ENCODE results near the gene POU2F2. TPM values are rescaled to one million over a fixed set of nuclear protein-coding genes. Genes with fewer than 3 reads are reported as not detected.

Gene POU2F2
- total RNA-seq, 2 donors from 2014 or later: 1.8 to 2.6 TPM

DNA sequence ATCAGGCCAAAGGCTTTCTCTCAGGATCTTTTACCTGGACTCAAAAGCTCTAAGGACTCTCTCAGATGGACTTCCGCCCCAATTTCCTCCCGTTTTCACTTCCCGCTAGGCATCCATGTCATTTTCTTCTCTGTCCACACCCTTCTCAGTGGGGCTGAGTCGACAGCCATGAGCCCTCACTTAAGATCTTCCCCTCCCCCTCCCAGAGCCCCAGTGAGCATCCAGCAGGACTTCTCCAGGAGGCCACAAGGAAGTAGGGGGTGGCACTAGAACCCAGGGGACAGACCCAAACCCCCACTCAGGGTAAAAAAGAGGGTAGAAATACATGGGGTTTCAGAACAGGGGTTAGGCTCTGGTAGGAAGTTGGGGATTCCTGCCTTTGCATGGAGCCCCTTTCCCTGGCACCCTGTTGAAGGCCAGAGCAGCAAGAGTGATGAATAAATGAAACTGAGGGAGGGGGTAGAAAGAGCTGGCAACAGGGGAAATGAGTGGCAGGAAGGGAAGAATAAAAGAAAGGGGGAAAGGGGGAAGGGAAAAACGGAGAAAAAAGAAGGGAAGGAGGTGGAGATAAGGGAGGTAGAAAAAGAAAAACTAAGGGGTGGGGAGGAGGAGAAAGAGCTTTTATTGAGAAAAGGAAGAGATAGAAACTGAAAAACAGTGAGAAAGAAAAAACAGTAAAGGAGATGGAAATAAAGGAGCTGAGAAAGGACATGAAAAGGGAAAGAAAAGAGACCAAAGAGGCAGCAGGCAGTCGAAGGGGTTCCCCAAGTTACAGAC, 42.9 kb upstream of the POU2F2 start:
- Mint-ChIP-seq H3K9me3 (no peaks in the 10 kb centered on the region), H3K36me3 (ENCODE audit: low read depth) (no peaks in the 10 kb centered on the region), H3K27ac (no peak overlapping the region), H3K4me3 (no peak overlapping the region), H3K4me1 (peaks cover 5% of the 10 kb centered on the region), H3K27me3 (ENCODE audit: insufficient read depth) (peaks cover 47% of the 10 kb centered on the region)
- no peak for DNase-seq
- peaks cover 79% of the 10 kb centered on the region for H3K27me3 ChIP-seq (ENCODE audit: control insufficient read depth, insufficient read depth, low read length, poor library complexity, severe bottlenecking)
- TF ChIP-seq, protein P1, sequence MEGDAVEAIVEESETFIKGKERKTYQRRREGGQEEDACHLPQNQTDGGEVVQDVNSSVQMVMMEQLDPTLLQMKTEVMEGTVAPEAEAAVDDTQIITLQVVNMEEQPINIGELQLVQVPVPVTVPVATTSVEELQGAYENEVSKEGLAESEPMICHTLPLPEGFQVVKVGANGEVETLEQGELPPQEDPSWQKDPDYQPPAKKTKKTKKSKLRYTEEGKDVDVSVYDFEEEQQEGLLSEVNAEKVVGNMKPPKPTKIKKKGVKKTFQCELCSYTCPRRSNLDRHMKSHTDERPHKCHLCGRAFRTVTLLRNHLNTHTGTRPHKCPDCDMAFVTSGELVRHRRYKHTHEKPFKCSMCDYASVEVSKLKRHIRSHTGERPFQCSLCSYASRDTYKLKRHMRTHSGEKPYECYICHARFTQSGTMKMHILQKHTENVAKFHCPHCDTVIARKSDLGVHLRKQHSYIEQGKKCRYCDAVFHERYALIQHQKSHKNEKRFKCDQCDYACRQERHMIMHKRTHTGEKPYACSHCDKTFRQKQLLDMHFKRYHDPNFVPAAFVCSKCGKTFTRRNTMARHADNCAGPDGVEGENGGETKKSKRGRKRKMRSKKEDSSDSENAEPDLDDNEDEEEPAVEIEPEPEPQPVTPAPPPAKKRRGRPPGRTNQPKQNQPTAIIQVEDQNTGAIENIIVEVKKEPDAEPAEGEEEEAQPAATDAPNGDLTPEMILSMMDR (conservative IDR thresholded peaks at IDR 0.05): no peak
- no peak overlapping the region for H3K27ac ChIP-seq (ENCODE audit: low read depth, low read length)
- H3K9ac ChIP-seq (ENCODE audit: extremely low read depth, low read length, poor library complexity, severe bottlenecking): no peak overlapping the region
- no peaks in the 10 kb centered on the region for H3K4me1 ChIP-seq (ENCODE audit: control insufficient read depth, insufficient read depth, low read length)
- WGBS, 2 experiments (ENCODE audit: insufficient coverage in 1 of 2, insufficient read length in 1 of 2): 48 to 49% methylated on average over 5 to 6 of the region's 6 CpGs
- no peaks in the 10 kb centered on the region for H3K9me3 ChIP-seq (ENCODE audit: control insufficient read depth, low read length)
- no peak overlapping the region for H3K4me3 ChIP-seq (ENCODE audit: low read length)
- no peaks in the 10 kb centered on the region for H3K36me3 ChIP-seq (ENCODE audit: control insufficient read depth, insufficient read depth, low read length)

DNA sequence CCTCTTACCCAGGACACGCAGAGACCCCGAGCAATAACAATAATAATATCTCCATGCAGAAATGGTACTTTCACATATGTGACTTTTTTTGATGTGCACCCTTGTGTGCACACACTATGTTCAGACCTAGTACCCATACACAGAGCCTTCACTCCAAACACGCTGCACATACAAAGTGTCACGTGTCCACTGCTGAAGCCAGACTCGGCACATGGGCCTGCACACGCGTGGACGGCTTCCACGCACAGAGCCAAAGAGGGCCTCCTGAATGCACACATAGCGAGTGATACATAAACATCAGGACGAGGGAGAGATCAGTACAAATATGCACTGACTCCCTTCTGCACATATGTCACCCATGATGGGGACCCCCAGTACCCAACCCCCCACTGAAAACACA, 41.9 kb upstream of the POU2F2 start:
- H3K4me1 ChIP-seq (ENCODE audit: control insufficient read depth, insufficient read depth, low read length): no peaks in the 10 kb centered on the region
- 94 to 96% methylated on average over 10 to 11 of the region's 11 CpGs for WGBS, 2 experiments (ENCODE audit: insufficient coverage in 1 of 2, insufficient read length in 1 of 2)
- Mint-ChIP-seq H3K27me3 (ENCODE audit: insufficient read depth) (peaks cover 47% of the 10 kb centered on the region), H3K9me3 (no peaks in the 10 kb centered on the region), H3K4me3 (no peak overlapping the region), H3K27ac (no peak overlapping the region), H3K4me1 (peaks cover 5% of the 10 kb centered on the region), H3K36me3 (ENCODE audit: low read depth) (no peaks in the 10 kb centered on the region)
- H3K9ac ChIP-seq (ENCODE audit: extremely low read depth, low read length, poor library complexity, severe bottlenecking): no peak overlapping the region
- no peak overlapping the region for H3K4me3 ChIP-seq (ENCODE audit: low read length)
- TF ChIP-seq, protein P1 (conservative IDR thresholded peaks at IDR 0.05): no peak
- no peaks in the 10 kb centered on the region for H3K36me3 ChIP-seq (ENCODE audit: control insufficient read depth, insufficient read depth, low read length)
- no peak overlapping the region for H3K27ac ChIP-seq (ENCODE audit: low read depth, low read length)
- no peaks in the 10 kb centered on the region for H3K9me3 ChIP-seq (ENCODE audit: control insufficient read depth, low read length)
- peaks cover 69% of the 10 kb centered on the region for H3K27me3 ChIP-seq (ENCODE audit: control insufficient read depth, insufficient read depth, low read length, poor library complexity, severe bottlenecking)
- no peak for DNase-seq

DNA sequence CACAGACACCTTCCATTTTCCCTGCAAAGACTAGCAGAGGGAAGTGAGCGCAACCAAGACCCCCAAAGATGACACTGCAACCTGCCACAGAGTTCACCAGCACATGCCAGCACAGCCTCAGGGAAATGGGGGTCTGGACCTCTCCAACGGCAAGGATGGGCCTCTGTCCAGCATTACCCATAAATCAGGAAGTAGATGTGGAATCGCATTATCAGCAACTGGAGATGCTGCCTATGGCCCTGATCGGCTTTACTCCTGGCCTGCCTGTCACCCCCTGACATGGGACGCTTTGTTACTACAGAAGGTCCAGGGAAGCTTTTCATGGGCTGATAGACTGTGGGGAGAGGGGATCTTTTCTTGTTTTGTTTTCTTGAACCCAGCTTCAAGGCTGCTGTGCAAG, 41.4 kb upstream of the POU2F2 start:
- 81 to 93% methylated on average over 4 to 5 of the region's 5 CpGs for WGBS, 2 experiments (ENCODE audit: insufficient coverage in 1 of 2, insufficient read length in 1 of 2)
- Mint-ChIP-seq H3K9me3 (no peaks in the 10 kb centered on the region), H3K4me3 (no peak overlapping the region), H3K27ac (no peak overlapping the region), H3K36me3 (ENCODE audit: low read depth) (no peaks in the 10 kb centered on the region), H3K4me1 (peaks cover 5% of the 10 kb centered on the region), H3K27me3 (ENCODE audit: insufficient read depth) (peaks cover 47% of the 10 kb centered on the region)
- Histone ChIP-seq H3K27me3 (ENCODE audit: control insufficient read depth, insufficient read depth, low read length, poor library complexity, severe bottlenecking) (peaks cover 65% of the 10 kb centered on the region), H3K4me3 (ENCODE audit: low read length) (no peak overlapping the region), H3K9me3 (ENCODE audit: control insufficient read depth, low read length) (no peaks in the 10 kb centered on the region), H3K27ac (ENCODE audit: low read depth, low read length) (no peak overlapping the region), H3K36me3 (ENCODE audit: control insufficient read depth, insufficient read depth, low read length) (no peaks in the 10 kb centered on the region), H3K9ac (ENCODE audit: extremely low read depth, low read length, poor library complexity, severe bottlenecking) (no peak overlapping the region), H3K4me1 (ENCODE audit: control insufficient read depth, insufficient read depth, low read length) (no peaks in the 10 kb centered on the region)
- TF ChIP-seq, protein P1 (conservative IDR thresholded peaks at IDR 0.05): no peak
- no peak for DNase-seq

Data from endodermal cell (in vitro differentiated cells).